H1 (cell line): Measurements from ENCODE around the gene RPS15. TPM values are rescaled to one million over a fixed set of nuclear protein-coding genes. Genes with fewer than 3 reads are reported as not detected.

ENCODE experiments used
- CTCF ChIA-PET: fragments of 300-600 bp; sonication (Branson Sonifier 250); formaldehyde crosslinking; loops from one replicate; lab custom pipeline; 2021; ENCODE audit not compliant: partially characterized antibody; lab: Charles Lee
- POLR2A ChIA-PET: fragments of 300-600 bp; sonication (Branson Sonifier 250); formaldehyde crosslinking; loops from one replicate; lab custom pipeline; 2021; ENCODE audit warnings: inconsistent platforms; ENCODE audit not compliant: partially characterized antibody; lab: Charles Lee
- DNase-seq, 2 experiments: peaks; one replicate each; pipeline versions ENCODE4 v3.0.0 to v3.0.0-alpha.2; 2010 to 2022; ENCODE audit warnings: low spot score in 2 of 2, low read depth in 1 of 2, mixed read lengths in 1 of 2
- FAIRE-seq: peaks from 2 replicates; lab custom pipeline; 2011; peaks lifted over from hg19 to GRCh38; lab: Jason Lieb, UNC
- H2AFZ ChIP-seq: 2 replicates; pipeline ENCODE4 v1.8.1; 2012; ENCODE audit warnings: low read length, inconsistent platforms
- H2AK5ac ChIP-seq: 2 replicates; pipeline ENCODE4 v1.6.1; 2013; ENCODE audit warnings: low read depth, low read length
- H2BK120ac ChIP-seq: replicated peaks from 2 replicates; pipeline ENCODE3; 2013; ENCODE audit warnings: low read depth, low read length, inconsistent platforms
- H2BK12ac ChIP-seq: 2 replicates; pipeline ENCODE4 v1.6.1; 2013; ENCODE audit warnings: low read depth, low read length
- H2BK15ac ChIP-seq: 2 replicates; pipeline ENCODE4 v1.6.1; 2013; ENCODE audit warnings: low read length
- H2BK20ac ChIP-seq: 2 replicates; pipeline ENCODE4 v1.6.1; 2013; ENCODE audit warnings: low read length
- H2BK5ac ChIP-seq: 2 replicates; pipeline ENCODE4 v1.6.1; 2013; ENCODE audit warnings: low read depth, low read length
- H3K14ac ChIP-seq: 2 replicates; pipeline ENCODE4 v1.6.1; 2013; ENCODE audit warnings: inconsistent platforms; ENCODE audit not compliant: insufficient read length
- H3K18ac ChIP-seq: 2 replicates; pipeline ENCODE4 v1.6.1; 2013; ENCODE audit warnings: low read length; ENCODE audit errors: extremely low read depth
- H3K23ac ChIP-seq: 2 replicates; pipeline ENCODE4 v1.6.1; 2013; ENCODE audit warnings: inconsistent platforms; ENCODE audit not compliant: insufficient read length
- H3K23me2 ChIP-seq: 2 replicates; pipeline ENCODE4 v1.6.1; 2013; ENCODE audit warnings: low read depth, low read length
- H3K27ac ChIP-seq: 2 replicates; pipeline ENCODE4 v1.6.1; 2011; ENCODE audit warnings: low read depth, low read length, inconsistent platforms
- H3K27me3 ChIP-seq, 4 experiments: replicated peaks in 1 of 4; 1 replicate in 1 of 4; 2 replicates in 3 of 4; pipeline versions ENCODE4 v1.6.1 to v1.8.1; 2011 to 2013; ENCODE audit warnings: low read length in 3 of 4, mild to moderate bottlenecking in 3 of 4, inconsistent platforms in 2 of 4, mixed read lengths in 2 of 4, moderate library complexity in 1 of 4; ENCODE audit not compliant: control insufficient read depth in 3 of 4, insufficient read depth in 3 of 4; ENCODE audit errors: extremely low read depth in 1 of 4
- H3K36me3 ChIP-seq, 4 experiments: 2 replicates each; pipeline versions ENCODE4 v1.6.1 to v1.8.1; 2011 to 2013; ENCODE audit warnings: mild to moderate bottlenecking in 4 of 4, low read length in 3 of 4, moderate library complexity in 2 of 4, control low read depth in 1 of 4, inconsistent platforms in 1 of 4; ENCODE audit not compliant: insufficient read depth in 4 of 4, control insufficient read depth in 2 of 4
- H3K4ac ChIP-seq: replicated peaks from 2 replicates; pipeline ENCODE3; 2013; ENCODE audit warnings: low read length, low read depth, mixed read lengths, inconsistent platforms; ENCODE audit not compliant: insufficient read length
- H3K4me1 ChIP-seq, 4 experiments: replicated peaks in 1 of 4; 1 replicate in 1 of 4; 2 replicates in 3 of 4; pipeline versions ENCODE4 v1.6.1 to v1.8.1; 2011 to 2013; ENCODE audit warnings: low read length in 3 of 4, inconsistent platforms in 2 of 4, mixed read lengths in 1 of 4; ENCODE audit not compliant: insufficient read depth in 4 of 4, control insufficient read depth in 3 of 4
- H3K4me2 ChIP-seq, 2 experiments: 2 replicates each; pipeline versions ENCODE4 v1.6.1 to v1.8.1; 2011 to 2013; ENCODE audit warnings: low read depth in 2 of 2, low read length in 2 of 2, control low read depth in 1 of 2, inconsistent platforms in 1 of 2, mild to moderate bottlenecking in 1 of 2; ENCODE audit not compliant: insufficient read depth in 1 of 2
- H3K4me3 ChIP-seq, 4 experiments: fragments of 200-600, 300-600 bp in 1 of 4; sonication (generic), shearing (Covaris generic), sonication (Bioruptor Twin) in 1 of 4; 2 replicates each; pipeline versions ENCODE4 v1.5.1 to v1.8.1; 2011 to 2016; ENCODE audit warnings: low read length in 4 of 4, low read depth in 3 of 4, control low read depth in 2 of 4, inconsistent platforms in 2 of 4, mild to moderate bottlenecking in 2 of 4, mixed read lengths in 1 of 4, moderate library complexity in 1 of 4; ENCODE audit not compliant: insufficient read depth in 2 of 4; ENCODE audit errors: extremely low read depth in 1 of 4
- H3K56ac ChIP-seq: replicated peaks from 2 replicates; pipeline ENCODE3; 2013; ENCODE audit warnings: low read depth, mild to moderate bottlenecking, mixed read lengths, low read length, inconsistent platforms; ENCODE audit not compliant: insufficient read length
- H3K79me1 ChIP-seq: 2 replicates; pipeline ENCODE4 v1.6.1; 2013; ENCODE audit warnings: low read depth, low read length, control low read depth
- H3K79me2 ChIP-seq, 2 experiments: 2 replicates each; pipeline versions ENCODE4 v1.6.1 to v1.8.1; 2012 to 2013; ENCODE audit warnings: low read length in 2 of 2, mild to moderate bottlenecking in 2 of 2, inconsistent platforms in 1 of 2; ENCODE audit not compliant: insufficient read depth in 2 of 2, control insufficient read depth in 1 of 2
- H3K9ac ChIP-seq, 4 experiments: replicated peaks in 1 of 4; 1 replicate in 1 of 4; 2 replicates in 3 of 4; pipeline versions ENCODE4 v1.6.1 to v1.8.1; 2011 to 2013; ENCODE audit warnings: low read depth in 3 of 4, low read length in 3 of 4, control low read depth in 2 of 4, mild to moderate bottlenecking in 2 of 4, moderate library complexity in 2 of 4, inconsistent platforms in 1 of 4; ENCODE audit errors: extremely low read depth in 1 of 4
- H3K9me3 ChIP-seq, 2 experiments: 2 replicates each; pipeline versions ENCODE4 v1.6.1 to v1.8.1; 2012 to 2013; ENCODE audit warnings: mild to moderate bottlenecking in 2 of 2, moderate library complexity in 2 of 2, control low read depth in 1 of 2, inconsistent platforms in 1 of 2, low read depth in 1 of 2, low read length in 1 of 2, mixed read lengths in 1 of 2; ENCODE audit not compliant: insufficient read depth in 2 of 2
- H4K20me1 ChIP-seq, 2 experiments: replicated peaks in 1 of 2; 2 replicates each; pipeline versions ENCODE3 to v1.8.1; 2011 to 2013; ENCODE audit warnings: inconsistent platforms in 2 of 2, low read length in 2 of 2, mild to moderate bottlenecking in 1 of 2; ENCODE audit not compliant: insufficient read depth in 2 of 2, control insufficient read depth in 1 of 2
- H4K5ac ChIP-seq: 2 replicates; pipeline ENCODE4 v1.6.1; 2013; ENCODE audit warnings: low read length, low read depth, mixed read lengths, inconsistent platforms; ENCODE audit not compliant: insufficient read length
- H4K8ac ChIP-seq: 2 replicates; pipeline ENCODE4 v1.8.0; 2013; ENCODE audit warnings: mild to moderate bottlenecking, moderate library complexity, low read length, inconsistent platforms; ENCODE audit not compliant: insufficient read depth; ENCODE audit errors: extremely low read depth
- H4K91ac ChIP-seq: replicated peaks from 2 replicates; pipeline ENCODE3; 2013; ENCODE audit warnings: low read length, mixed read lengths, inconsistent platforms; ENCODE audit not compliant: insufficient read length
- CREB1 ChIP-seq: IDR thresholded peaks from 2 replicates; pipeline ENCODE4 v1.6.1; 2012; ENCODE audit warnings: inconsistent platforms
- KDM4A ChIP-seq: IDR thresholded peaks from one replicate; pipeline ENCODE4 v1.7.1; 2012; ENCODE audit warnings: low read depth, mild to moderate bottlenecking, moderate library complexity, low read length, inconsistent platforms; ENCODE audit not compliant: severe bottlenecking
- MAFK ChIP-seq: IDR thresholded peaks from 2 replicates; pipeline ENCODE4 v1.6.1; 2012; ENCODE audit warnings: low read depth, mild to moderate bottlenecking, improper control_type of control experiment, low read length
- RBBP5 ChIP-seq: IDR thresholded peaks from 2 replicates; pipeline ENCODE4 v1.7.1; 2012; ENCODE audit warnings: low read depth, mild to moderate bottlenecking, inconsistent platforms, low read length, moderate library complexity, borderline replicate concordance
- SRF ChIP-seq: IDR thresholded peaks from 2 replicates; pipeline ENCODE4 v1.6.1; 2011; ENCODE audit warnings: mild to moderate bottlenecking, low read depth, low read length, moderate library complexity
- YY1 ChIP-seq: IDR thresholded peaks from 2 replicates; pipeline ENCODE4 v1.6.1; 2011; ENCODE audit warnings: low read depth, mild to moderate bottlenecking, low read length
- ZNF274 ChIP-seq: IDR thresholded peaks from 2 replicates; pipeline ENCODE4 v1.7.0; 2012; ENCODE audit warnings: low read length, borderline replicate concordance; ENCODE audit errors: extremely low read depth
- WGBS, 2 experiments: shearing (Covaris generic) in 1 of 2; methylation state at CpG; one replicate each; pipeline versions ENCODE4 v1.1.6 to v1.1.7; 2013 to 2015; ENCODE audit warnings: low lambda C conversion rate in 2 of 2, mixed read lengths in 2 of 2, inconsistent platforms in 1 of 2, low coverage in 1 of 2, missing lambda C conversion rate in 1 of 2; ENCODE audit not compliant: insufficient replicate concordance in 2 of 2, insufficient coverage in 1 of 2, insufficient read length in 1 of 2; ENCODE audit errors: extremely low coverage in 1 of 2, missing lambda C conversion rate in 1 of 2; 5-methylcytosine and 5-hydroxymethylcytosine counted together
- polyA plus RNA-seq, 7 experiments: library from polyadenylated mRNA; depleted of rRNA in 3 of 7; stranded (reverse) in 5 of 7; unstranded in 2 of 7; fragments of >200 nt in 5 of 7; fragments of 200-250 nt in 2 of 7; gene quantifications; 1 replicate in 5 of 7; 2 replicates in 1 of 7; 4 replicates in 1 of 7; pipeline versions ENCODE4 v1.2.1 to v1.2.3, GENCODE V29; 2011 to 2013; ENCODE audit warnings: missing spikeins in 2 of 7, mixed read lengths in 2 of 7
- total RNA-seq: library from RNA; stranded (reverse); fragmentation: NEBNext Ultra II Directional; extraction: Animal tissue kit (Norgen Biotek cat#: 25700); gene quantifications from 2 replicates; pipeline ENCODE4 v1.2.1, GENCODE V29; 2021

RPS15 gene
- total and polyA plus RNA-seq, 2 of the 8 experiments (the other 6 are each of a cell fraction or from before 2014, with no cell fraction given) = 1,562 to 3,890 TPM

- no peak for DNase-seq
- no peak overlapping the region; a peak in 2 of 7 replicates for H3K9ac ChIP-seq
- H3K14ac ChIP-seq = no peak overlapping the region
- H2AK5ac ChIP-seq = no peak overlapping the region
- no peak overlapping the region for H3K56ac ChIP-seq
- ChIA-PET CTCF (interaction anchor here (1.2 to 2.8 kb wide), 4 partner anchors 10 to 100 kb away, joined by 3 to 8 read pairs (median 4); partner anchors contain the start of gene NDUFS7), POLR2A (interaction anchor here (0.6 to 3.4 kb wide), 6 partner anchors 13 to 136 kb away, joined by 3 to 15 read pairs (median 6); no protein-coding TSS in a partner anchor)
- peaks cover 18% of the 10 kb centered on the region for H3K79me1 ChIP-seq
- peaks cover 12% of the 10 kb centered on the region; the same call in 1 of the 2 replicates for H3K23me2 ChIP-seq
- H3K27me3 ChIP-seq = no peaks in the 10 kb centered on the region
- H2BK5ac ChIP-seq = 0 out of 2 replicates have a peak overlapping the region, but pooled peaks have one; percentile 35
- no peak overlapping the region for H3K27ac ChIP-seq
- H4K20me1 ChIP-seq = peaks cover 55 to 60% of the 10 kb centered on the region in 2 experiments
- H3K4me2 ChIP-seq = peak overlapping the region in 1 of 2 experiments; percentile 87; a peak in 1 of 4 replicates
- H3K18ac ChIP-seq = no peak overlapping the region
- H3K4ac ChIP-seq = no peak overlapping the region
- no peak overlapping the region for H3K23ac ChIP-seq
- H2BK20ac ChIP-seq = no peak overlapping the region
- no peaks in the 10 kb centered on the region for H3K9me3 ChIP-seq
- no peak overlapping the region for H2BK120ac ChIP-seq
- H3K36me3 ChIP-seq = peaks cover 0 to 4% (median 1%) of the 10 kb centered on the region in 4 experiments; a peak in 5 of 8 replicates
- no peak overlapping the region for H4K8ac ChIP-seq
- H3K79me2 ChIP-seq = peaks cover 58 to 79% of the 10 kb centered on the region in 2 experiments
- no peak overlapping the region for H4K5ac ChIP-seq
- no peak overlapping the region for H2BK12ac ChIP-seq
- FAIRE-seq = no peak
- H3K4me3 ChIP-seq = no peak overlapping the region
- H2AFZ ChIP-seq = no peak overlapping the region
- no peak overlapping the region for H4K91ac ChIP-seq
- peaks cover 2 to 29% (median 23%) of the 10 kb centered on the region in 4 experiments for H3K4me1 ChIP-seq
- no peak overlapping the region for H2BK15ac ChIP-seq
- 90% methylated on average over 9 of the region's 9 CpGs; no CpG with 5 or more reads in 1 of the 2 experiments for WGBS, 2 experiments
- no peak for TF ChIP-seq MAFK
- TF ChIP-seq SRF = no peak
- TF ChIP-seq CREB1 = no peak
- no peak for TF ChIP-seq ZNF274
- TF ChIP-seq YY1 = no peak
- no peak for TF ChIP-seq RBBP5
- TF ChIP-seq KDM4A = no peak
Observed at GRCh38 chr19:1410789-1411188, 27.4 kb upstream of the RPS15 start.
